ENCODE data around the gene COL1A2. TPM values are rescaled to one million over a fixed set of nuclear protein-coding genes. Genes with fewer than 3 reads are reported as not detected.

The COL1A2 gene
- polyA plus RNA-seq, 2 of the 4 experiments (the other 2 are of a cell fraction) = 0.14 TPM; not detected in 1

- H3K27ac ChIP-seq = no peak overlapping the region
- TF ChIP-seq MAFK (IDR thresholded peaks at IDR 0.05; ENCODE audit: partially characterized antibody) (no peak), RARB (CRISPR knock-in tag; IDR thresholded peaks at IDR 0.05) (no peak), EP300 (IDR thresholded peaks at IDR 0.05) (no peak), ZFP36 (IDR thresholded peaks at IDR 0.05; ENCODE audit: borderline replicate concordance, partially characterized antibody) (no peak), EHF (CRISPR knock-in tag; IDR thresholded peaks at IDR 0.05) (no peak), CTCF (IDR thresholded peaks at IDR 0.05) (no peak), BHLHE40 (IDR thresholded peaks at IDR 0.05; ENCODE audit: low read depth, low read length) (no peak)
- ATAC-seq (no peak), DNase-seq (ENCODE audit: low read depth in 1 of 2, low spot score in 1 of 2) (no peak), FAIRE-seq (no peak)
- no peak overlapping the region for H3K4me2 ChIP-seq
- POLR2A ChIA-PET = no interaction called here
- WGBS (ENCODE audit: missing lambda C conversion rate) = 42% methylated on average over 4 of the region's 4 CpGs
- no peak overlapping the region for H3K4me3 ChIP-seq
- CTCF ChIA-PET = interaction anchor here (1.0 to 4.1 kb wide), 7 partner anchors 14 to 1238 kb away, joined by 4 to 41 read pairs (median 23); partner anchors contain the start of gene SGCE
- H3K9me3 ChIP-seq = peaks cover 7% of the 10 kb centered on the region; the same call in 1 of the 3 replicates
- no peaks in the 10 kb centered on the region for H3K4me1 ChIP-seq
Observed at GRCh38 chr7:94451187-94451586, 56.5 kb downstream of the COL1A2 start.

GRCh38 chr7:94452239-94452638 is 57.5 kb downstream of the COL1A2 start:
- ATAC-seq (no peak), DNase-seq (ENCODE audit: low read depth in 1 of 2, low spot score in 1 of 2) (no peak), FAIRE-seq (no peak)
- Histone ChIP-seq H3K27ac (no peak overlapping the region), H3K4me3 (no peak overlapping the region), H3K9me3 (peaks cover 7% of the 10 kb centered on the region; the same call in 1 of the 3 replicates), H3K4me2 (no peak overlapping the region), H3K4me1 (no peaks in the 10 kb centered on the region)
- 63% methylated on average over 3 of the region's 3 CpGs for WGBS (ENCODE audit: missing lambda C conversion rate)
- TF ChIP-seq PBX3 (IDR thresholded peaks at IDR 0.05) (no peak), HES2 (IDR thresholded peaks at IDR 0.05) (no peak), NR3C1 (IDR thresholded peaks at IDR 0.05) (no peak), RARB (CRISPR knock-in tag; IDR thresholded peaks at IDR 0.05) (no peak), ESRRA (IDR thresholded peaks at IDR 0.05; ENCODE audit: borderline replicate concordance, low read length) (no peak), BCL3 (IDR thresholded peaks at IDR 0.05) (no peak), MAFK (IDR thresholded peaks at IDR 0.05; ENCODE audit: partially characterized antibody) (no peak), GATA3 (IDR thresholded peaks at IDR 0.05; ENCODE audit: borderline replicate concordance) (no peak), ZSCAN20 (CRISPR knock-in tag; IDR thresholded peaks at IDR 0.05) (no peak), JUNB (IDR thresholded peaks at IDR 0.05) (no peak), CBX2 (IDR thresholded peaks at IDR 0.05; ENCODE audit: borderline replicate concordance, low read depth) (no peak), HOXB5 (CRISPR knock-in tag; IDR thresholded peaks at IDR 0.05) (no peak), HMGXB4 (CRISPR knock-in tag; IDR thresholded peaks at IDR 0.05; ENCODE audit: borderline replicate concordance) (no peak), MYC (IDR thresholded peaks at IDR 0.05; ENCODE audit: borderline replicate concordance, low read length) (no peak), CBX8 (IDR thresholded peaks at IDR 0.05) (no peak), FOXS1 (CRISPR knock-in tag; IDR thresholded peaks at IDR 0.05) (no peak), SREBF2 (IDR thresholded peaks at IDR 0.05) (no peak)
- CTCF ChIA-PET = interaction anchor here (0.6 to 1.3 kb wide), 3 partner anchors 677 to 1025 kb away, joined by 3 to 5 read pairs (median 3); no protein-coding TSS in a partner anchor
- POLR2A ChIA-PET = no interaction called here

All from A549 (cell line).